ENCODE measurements around the gene ZNF358.

ZNF358 gene

DNA sequence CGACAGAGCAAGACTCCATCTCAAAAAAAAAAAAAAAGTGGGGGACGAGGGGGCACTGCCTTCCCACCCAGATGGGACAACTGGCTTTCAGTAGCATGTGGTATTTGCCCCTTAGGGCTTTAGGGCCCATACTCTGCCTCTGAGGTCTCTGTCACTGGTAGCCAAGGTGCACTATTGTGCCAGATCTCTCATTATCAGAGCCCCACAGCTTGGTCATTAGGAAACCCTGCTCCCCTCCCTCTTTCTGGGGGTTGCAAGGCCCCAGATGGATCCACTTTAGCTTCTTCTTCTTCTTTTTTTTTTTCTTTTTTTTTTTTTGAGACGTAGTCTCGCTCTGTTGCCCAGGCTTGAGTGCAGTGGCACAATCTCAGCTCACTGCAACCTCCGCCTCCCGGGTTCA is 11.2 kb upstream of the ZNF358 start:
- H3K27me3 Mint-ChIP-seq: peaks cover 29% of the 10 kb centered on the region
- H3K4me1 Mint-ChIP-seq: peaks cover 10% of the 10 kb centered on the region
- no peak overlapping the region for H3K4me3 Mint-ChIP-seq

DNA sequence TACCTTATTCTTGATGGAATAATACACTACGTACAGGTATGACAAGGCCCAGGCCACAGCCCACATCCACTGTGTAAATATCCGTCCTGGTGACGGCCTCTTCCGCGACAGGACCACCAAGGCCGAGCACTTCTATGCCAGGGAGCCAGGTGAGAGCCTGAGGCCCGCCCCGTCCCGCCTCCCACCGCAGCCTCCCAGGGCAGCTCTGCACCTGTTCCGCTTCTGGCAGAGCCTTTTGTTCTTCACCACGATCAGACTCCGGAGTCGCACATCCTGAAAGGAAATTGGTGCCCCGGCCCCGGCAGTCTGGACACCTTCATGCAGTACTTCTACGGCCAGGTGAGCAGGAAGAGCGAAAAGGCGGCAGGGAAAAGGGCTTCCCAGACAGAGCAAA is 10.6 kb upstream of the ZNF358 start:
- ATAC-seq (ENCODE audit: low read depth): peak; percentile 18
- no peak overlapping the region for H3K27ac Mint-ChIP-seq

More for the DNA sequence above, 11.2 kb upstream of the ZNF358 start:
- DNase-seq (ENCODE audit: low spot score in 2 of 2) (no peak), ATAC-seq (ENCODE audit: low read depth) (no peak)
- no peak overlapping the region for H3K27ac Mint-ChIP-seq
- peaks cover 3% of the 10 kb centered on the region for H3K9me3 Mint-ChIP-seq
- H3K36me3 Mint-ChIP-seq: peaks cover 5% of the 10 kb centered on the region

GRCh38 chr19:7505682-7506384 is 10.1 kb upstream of the ZNF358 start:
- Mint-ChIP-seq H3K4me3 (no peak overlapping the region), H3K36me3 (peaks cover 5% of the 10 kb centered on the region), H3K9me3 (peaks cover 3% of the 10 kb centered on the region), H3K27ac (no peak overlapping the region), H3K27me3 (peaks cover 31% of the 10 kb centered on the region), H3K4me1 (peaks cover 10% of the 10 kb centered on the region)
- ATAC-seq (ENCODE audit: low read depth) (peak; percentile 41), DNase-seq (ENCODE audit: low spot score in 2 of 2) (no peak)

More for the DNA sequence above, 10.6 kb upstream of the ZNF358 start:
- peaks cover 31% of the 10 kb centered on the region for H3K27me3 Mint-ChIP-seq
- H3K36me3 Mint-ChIP-seq: peaks cover 5% of the 10 kb centered on the region
- DNase-seq (ENCODE audit: low spot score in 2 of 2): no peak
- peaks cover 10% of the 10 kb centered on the region for H3K4me1 Mint-ChIP-seq
- H3K9me3 Mint-ChIP-seq: peaks cover 3% of the 10 kb centered on the region
- no peak overlapping the region for H3K4me3 Mint-ChIP-seq

DNA sequence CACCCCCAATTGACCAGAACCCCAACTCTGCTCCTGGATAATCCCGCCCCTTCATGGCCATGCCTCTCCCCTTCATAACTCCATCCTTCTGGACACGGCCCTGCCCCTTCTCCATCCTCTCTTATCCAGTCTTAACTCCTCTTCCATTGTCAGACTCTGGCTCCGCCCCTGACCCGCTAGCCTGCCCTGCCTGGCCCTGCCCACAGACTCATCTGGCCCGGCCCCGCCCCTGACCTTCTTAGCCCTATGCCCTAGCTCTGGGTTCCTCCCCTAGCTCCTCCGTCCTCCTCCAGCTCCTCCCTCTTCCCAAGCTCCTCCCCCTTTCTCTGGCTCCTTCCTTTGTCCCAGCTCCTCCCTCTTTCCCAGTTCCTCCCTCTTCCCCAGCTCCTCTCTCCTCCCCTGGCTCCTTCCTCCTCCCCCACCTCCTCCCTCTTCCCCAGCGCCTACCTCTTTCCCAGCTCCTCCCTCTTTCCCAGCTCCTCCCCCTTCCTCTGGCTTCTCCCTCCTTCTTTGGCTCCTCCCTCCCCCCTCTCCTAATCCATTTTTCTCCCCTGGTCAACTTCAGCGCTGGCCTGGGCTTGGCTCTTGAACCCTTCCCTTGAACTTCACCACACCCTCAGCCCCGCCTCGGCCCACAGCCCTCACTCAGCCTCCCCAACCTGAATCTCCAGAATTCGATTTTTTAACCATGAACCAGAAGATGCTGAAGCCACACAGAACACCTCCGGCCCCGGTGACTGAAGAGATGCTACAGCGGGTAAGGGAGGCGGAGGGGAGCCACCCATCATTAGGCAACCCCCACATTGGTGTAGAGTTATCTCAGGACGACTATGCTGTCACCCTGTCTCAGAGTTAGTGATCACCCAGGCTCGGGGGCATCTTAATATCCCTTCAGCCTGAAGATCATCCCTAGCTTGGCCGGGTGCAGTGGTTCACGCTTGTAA is 9.2 kb upstream of the ZNF358 start:
- H3K4me3 Mint-ChIP-seq: no peak overlapping the region
- H3K36me3 Mint-ChIP-seq: peaks cover 5% of the 10 kb centered on the region
- H3K27me3 Mint-ChIP-seq: peaks cover 28% of the 10 kb centered on the region
- ATAC-seq (ENCODE audit: low read depth): peak; percentile 59
- no peak for DNase-seq (ENCODE audit: low spot score in 2 of 2)
- peaks cover 10% of the 10 kb centered on the region for H3K4me1 Mint-ChIP-seq
- H3K27ac Mint-ChIP-seq: no peak overlapping the region
- peaks cover 3% of the 10 kb centered on the region for H3K9me3 Mint-ChIP-seq

GRCh38 chr19:7507884-7508283 is 8.0 kb upstream of the ZNF358 start:
- Mint-ChIP-seq H3K4me3 (no peak overlapping the region), H3K4me1 (peaks cover 10% of the 10 kb centered on the region), H3K27me3 (peaks cover 26% of the 10 kb centered on the region), H3K27ac (no peak overlapping the region), H3K9me3 (peaks cover 3% of the 10 kb centered on the region), H3K36me3 (peaks cover 5% of the 10 kb centered on the region)
- ATAC-seq (ENCODE audit: low read depth) (peak; percentile 41), DNase-seq (ENCODE audit: low spot score in 2 of 2) (no peak)

GRCh38 chr19:7509625-7510024 is 6.3 kb upstream of the ZNF358 start:
- Mint-ChIP-seq H3K4me1 (peaks cover 10% of the 10 kb centered on the region), H3K4me3 (no peak overlapping the region), H3K27me3 (peaks cover 27% of the 10 kb centered on the region), H3K36me3 (peaks cover 5% of the 10 kb centered on the region), H3K27ac (no peak overlapping the region), H3K9me3 (peaks cover 3% of the 10 kb centered on the region)
- ATAC-seq (ENCODE audit: low read depth): no peak
- DNase-seq (ENCODE audit: low spot score in 2 of 2): no peak

DNA sequence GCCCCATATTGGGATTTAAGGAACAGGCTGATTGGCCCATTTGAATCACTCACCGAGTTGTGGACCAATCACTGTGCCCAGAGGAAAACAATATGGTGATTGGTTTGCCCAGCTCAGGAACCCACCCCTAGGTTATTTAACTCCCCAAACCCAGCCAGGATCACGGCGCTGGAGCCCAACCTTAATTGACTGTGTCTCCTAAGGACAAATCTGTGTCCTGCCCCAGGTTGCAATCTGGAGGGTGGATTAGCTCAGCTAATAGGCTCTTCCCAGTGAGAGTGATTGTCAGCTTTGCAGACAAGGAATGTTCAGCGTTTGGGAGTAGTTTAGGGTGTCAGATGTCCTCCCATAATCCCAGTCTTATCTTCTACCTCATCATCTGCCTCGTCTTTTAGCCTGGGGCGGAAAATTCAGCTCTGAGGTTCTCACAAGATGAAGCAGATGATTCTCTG is 3.5 kb upstream of the ZNF358 start:
- H3K27me3 Mint-ChIP-seq: peaks cover 22% of the 10 kb centered on the region

DNA sequence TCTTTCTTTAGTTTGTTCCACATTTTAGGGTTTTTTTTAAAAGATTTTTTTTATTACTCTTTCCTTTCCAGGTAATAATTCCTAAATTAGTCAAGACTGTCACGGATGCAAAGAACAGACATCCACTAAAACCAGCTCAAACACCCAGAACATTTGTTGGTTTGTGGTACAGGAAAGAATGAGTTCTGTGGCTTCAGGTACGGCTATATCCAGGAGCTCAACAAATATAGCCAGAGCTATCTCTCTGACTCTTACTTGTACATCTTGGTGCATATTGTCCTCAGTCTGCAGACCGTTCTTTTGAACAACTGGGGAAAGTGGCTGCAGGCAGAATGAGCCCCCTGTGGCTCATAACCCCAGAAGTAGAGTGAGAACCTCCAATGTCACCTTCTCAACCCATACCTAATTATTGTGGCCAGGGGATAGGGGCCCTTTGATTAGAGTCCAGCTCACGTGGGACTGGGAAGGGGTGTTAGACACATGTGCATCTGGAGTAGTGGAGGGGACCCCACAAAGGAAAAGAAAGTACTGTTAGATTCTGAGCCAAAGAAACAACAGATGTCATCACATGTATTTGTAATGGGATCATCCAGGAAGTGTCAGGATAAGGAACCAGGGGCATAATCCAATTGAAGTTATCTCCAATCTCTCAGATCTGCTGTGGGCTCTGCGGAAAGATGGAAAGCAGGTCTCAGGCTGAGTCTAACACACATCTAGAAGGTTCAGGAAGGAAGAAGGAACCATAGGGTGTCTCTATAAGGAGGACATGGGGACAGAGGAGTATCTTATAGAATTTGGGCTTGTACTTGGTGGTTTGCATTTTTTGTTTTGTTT is 1.9 kb upstream of the ZNF358 start:
- DNase-seq (ENCODE audit: low spot score in 2 of 2) (no peak), ATAC-seq (ENCODE audit: low read depth) (no peak)
- Mint-ChIP-seq H3K9me3 (no peaks in the 10 kb centered on the region), H3K27me3 (peaks cover 16% of the 10 kb centered on the region), H3K4me1 (peaks cover 9% of the 10 kb centered on the region), H3K27ac (no peak overlapping the region), H3K36me3 (peaks cover 5% of the 10 kb centered on the region), H3K4me3 (no peak overlapping the region)

More for the DNA sequence above, 3.5 kb upstream of the ZNF358 start:
- Mint-ChIP-seq H3K36me3 (peaks cover 3% of the 10 kb centered on the region), H3K4me1 (peaks cover 5% of the 10 kb centered on the region), H3K27ac (no peak overlapping the region), H3K9me3 (no peaks in the 10 kb centered on the region), H3K4me3 (no peak overlapping the region)
- ATAC-seq (ENCODE audit: low read depth) (no peak), DNase-seq (ENCODE audit: low spot score in 2 of 2) (no peak)

GRCh38 chr19:7515110-7515644 is 726 bp upstream of the ZNF358 start:
- Mint-ChIP-seq H3K27me3 (peaks cover 13% of the 10 kb centered on the region), H3K27ac (peak overlapping the region; percentile 62), H3K9me3 (no peaks in the 10 kb centered on the region), H3K4me3 (peak overlapping the region; percentile 91), H3K36me3 (peaks cover 5% of the 10 kb centered on the region), H3K4me1 (peaks cover 9% of the 10 kb centered on the region)
- DNase-seq (ENCODE audit: low spot score in 2 of 2): no peak
- ATAC-seq (ENCODE audit: low read depth): no peak

- DNase-seq (ENCODE audit: low spot score in 2 of 2) (no peak), ATAC-seq (ENCODE audit: low read depth) (no peak)
- H3K27me3 Mint-ChIP-seq: peaks cover 12% of the 10 kb centered on the region
- peak overlapping the region; percentile 60 for H3K4me3 Mint-ChIP-seq
- no peak overlapping the region for H3K27ac Mint-ChIP-seq
- H3K4me1 Mint-ChIP-seq: peaks cover 9% of the 10 kb centered on the region
- H3K9me3 Mint-ChIP-seq: no peaks in the 10 kb centered on the region
- H3K36me3 Mint-ChIP-seq: peaks cover 5% of the 10 kb centered on the region
Observed at GRCh38 chr19:7516333-7516732, 430 bp downstream of the ZNF358 start.

DNA sequence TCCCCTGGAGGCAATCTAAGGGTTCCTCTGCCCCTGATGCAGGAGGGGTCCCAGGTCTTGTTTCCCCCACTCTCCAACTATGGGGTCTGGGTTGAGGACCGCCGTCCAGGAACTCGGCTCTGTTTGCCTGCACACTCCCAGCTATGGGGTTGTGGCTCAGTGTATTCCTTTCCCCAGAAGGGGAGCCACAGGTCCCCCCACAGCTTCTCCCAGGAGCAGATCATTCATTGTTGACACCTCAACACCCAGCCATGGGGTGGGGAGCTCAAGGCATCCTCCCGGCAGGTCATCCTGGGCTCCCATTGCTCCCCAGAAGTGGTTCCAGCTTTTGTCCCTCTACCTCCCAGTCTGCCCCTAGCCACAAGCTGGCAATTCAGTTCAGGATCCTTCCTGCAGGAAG is 975 bp downstream of the ZNF358 start:
- peaks cover 12% of the 10 kb centered on the region for H3K27me3 Mint-ChIP-seq
- H3K27ac Mint-ChIP-seq: no peak overlapping the region
- DNase-seq (ENCODE audit: low spot score in 2 of 2) (no peak), ATAC-seq (ENCODE audit: low read depth) (no peak)
- no peaks in the 10 kb centered on the region for H3K9me3 Mint-ChIP-seq
- H3K36me3 Mint-ChIP-seq: peaks cover 5% of the 10 kb centered on the region
- H3K4me3 Mint-ChIP-seq: peak overlapping the region; percentile 60
- peaks cover 11% of the 10 kb centered on the region for H3K4me1 Mint-ChIP-seq

- H3K27ac Mint-ChIP-seq: no peak overlapping the region
- DNase-seq (ENCODE audit: low spot score in 2 of 2) (no peak), ATAC-seq (ENCODE audit: low read depth) (no peak)
- H3K27me3 Mint-ChIP-seq: peaks cover 8% of the 10 kb centered on the region
- H3K36me3 Mint-ChIP-seq: peaks cover 5% of the 10 kb centered on the region
- peaks cover 20% of the 10 kb centered on the region for H3K4me1 Mint-ChIP-seq
- H3K9me3 Mint-ChIP-seq: no peaks in the 10 kb centered on the region
- H3K4me3 Mint-ChIP-seq: no peak overlapping the region
Observed at GRCh38 chr19:7519361-7520130, 3.6 kb downstream of the ZNF358 start.
